ENCODE measurements around the gene P2RY6. TPM values are rescaled to one million over a fixed set of nuclear protein-coding genes. Genes with fewer than 3 reads are reported as not detected.

P2RY6 gene
- 0.52 TPM in 1 of 2 replicates, not detected in the other for total RNA-seq

GRCh38 chr11:73271936-73272679 lies at the start of gene P2RY6:
Gene P2RY6, plus strand, starts transcription at chr11:73272338. Its CDS starts 24,181 bp downstream, at chr11:73296519.

GRCh38 chr11:73308003-73308960 lies 36.1 kb downstream of the P2RY6 start, which contains the start of gene ARHGEF17:
Gene ARHGEF17, plus strand, starts transcription at chr11:73308276. Its CDS starts 363 bp downstream, at chr11:73308639.

Other genes with a start within 250 kb of the P2RY6 start
- gene FCHSD2, start 130.0 kb upstream of the P2RY6 start, total RNA-seq, result 6.9 and 7.5 TPM in 2 replicates
- 0.08 and 0.91 TPM in 2 replicates for gene P2RY2, start 54.1 kb upstream of the P2RY6 start, total RNA-seq
- 20.0 and 39.8 TPM in 2 replicates for gene ARHGEF17, start 35.9 kb downstream of the P2RY6 start, total RNA-seq
- gene RELT, start 104.1 kb downstream of the P2RY6 start, total RNA-seq, result 2.8 and 5.0 TPM in 2 replicates

Measured in epithelial cell of alveolus of lung (primary cell).